NCI-H2029 treated with DMSO at 0.1 percent for 48 hours (cell line): ENCODE data around the gene FPR1.

Experiments used
- DNase-seq: peaks from one replicate; lab custom pipeline; 2025; lab: John Stamatoyannopoulos, UW

FPR1 gene

GRCh38 chr19:51737924-51738323 lies 13.8 kb downstream of the FPR1 start:
- DNase-seq = no peak

- no peak for DNase-seq
Observed at GRCh38 chr19:51737389-51737788, 14.3 kb downstream of the FPR1 start.

GRCh38 chr19:51735759-51736449 lies 15.8 kb downstream of the FPR1 start:
- no peak for DNase-seq

- no peak for DNase-seq
Observed at GRCh38 chr19:51733742-51734522, 17.7 kb downstream of the FPR1 start.

- DNase-seq = no peak
Observed at GRCh38 chr19:51729781-51730180, 21.9 kb downstream of the FPR1 start.

GRCh38 chr19:51727349-51727880 lies 24.3 kb downstream of the FPR1 start:
- DNase-seq = no peak

- DNase-seq = no peak
Observed at GRCh38 chr19:51726049-51726448, 25.6 kb downstream of the FPR1 start.

GRCh38 chr19:51724543-51724942 lies 27.1 kb downstream of the FPR1 start:
- no peak for DNase-seq

GRCh38 chr19:51722492-51722891 lies 29.2 kb downstream of the FPR1 start:
- no peak for DNase-seq

GRCh38 chr19:51721905-51722304 lies 29.8 kb downstream of the FPR1 start:
- DNase-seq = no peak

GRCh38 chr19:51719251-51719988 lies 32.3 kb downstream of the FPR1 start:
- no peak for DNase-seq

- DNase-seq = no peak
Observed at GRCh38 chr19:51716925-51717324, 34.8 kb downstream of the FPR1 start.

- no peak for DNase-seq
Observed at GRCh38 chr19:51715850-51716249, 35.8 kb downstream of the FPR1 start.

- DNase-seq = no peak
Observed at GRCh38 chr19:51714848-51715247, 36.8 kb downstream of the FPR1 start.

- no peak for DNase-seq
Observed at GRCh38 chr19:51713319-51714285, 38.1 kb downstream of the FPR1 start.

GRCh38 chr19:51712461-51713081 lies 39.1 kb downstream of the FPR1 start:
- DNase-seq = no peak

GRCh38 chr19:51711702-51712101 lies 40.0 kb downstream of the FPR1 start:
- no peak for DNase-seq

- DNase-seq = no peak
Observed at GRCh38 chr19:51710163-51710562, 41.5 kb downstream of the FPR1 start.

- DNase-seq = no peak
Observed at GRCh38 chr19:51709575-51709974, 42.1 kb downstream of the FPR1 start.

GRCh38 chr19:51708811-51709210 lies 42.9 kb downstream of the FPR1 start:
- DNase-seq = no peak

- DNase-seq = no peak
Observed at GRCh38 chr19:51706885-51707284, 44.8 kb downstream of the FPR1 start.
